Liver (tissue), 9 donors: ENCODE data around the gene TFB1M. TPM values are rescaled to one million over a fixed set of nuclear protein-coding genes. Genes with fewer than 3 reads are reported as not detected.

Experiments
- DNase-seq: peaks from one replicate; pipeline ENCODE4 v3.0.0-alpha.2; 2017; ENCODE audit warnings: low spot score
- H3K27ac ChIP-seq, 2 donors: one replicate each; pipeline ENCODE4 v1.7.0; 2013; ENCODE audit warnings: inconsistent platforms in 2 of 2, low read length in 2 of 2, control low read depth in 1 of 2, low read depth in 1 of 2, mild to moderate bottlenecking in 1 of 2
- H3K27me3 ChIP-seq, 4 donors: one replicate each; pipeline versions ENCODE4 v1.6.1 to v1.7.0; 2013; ENCODE audit warnings: low read length in 3 of 4, inconsistent platforms in 1 of 4, mild to moderate bottlenecking in 1 of 4, moderate library complexity in 1 of 4; ENCODE audit not compliant: control insufficient read depth in 4 of 4, insufficient read depth in 4 of 4
- H3K36me3 ChIP-seq, 4 donors: one replicate each; pipeline versions ENCODE4 v1.6.1 to v1.7.0; 2013; ENCODE audit warnings: low read length in 3 of 4, mild to moderate bottlenecking in 3 of 4, low read depth in 1 of 4, moderate library complexity in 1 of 4; ENCODE audit not compliant: control insufficient read depth in 4 of 4, insufficient read depth in 3 of 4
- H3K4me1 ChIP-seq, 4 donors: one replicate each; pipeline versions ENCODE4 v1.6.1 to v1.7.0; 2013; ENCODE audit warnings: low read length in 3 of 4, mild to moderate bottlenecking in 3 of 4, moderate library complexity in 1 of 4; ENCODE audit not compliant: control insufficient read depth in 4 of 4, insufficient read depth in 4 of 4
- H3K4me3 ChIP-seq, 3 donors: one replicate each; pipeline versions ENCODE4 v1.6.1 to v1.7.0; 2013; ENCODE audit warnings: low read length in 3 of 3, control low read depth in 1 of 3, low read depth in 1 of 3, mild to moderate bottlenecking in 1 of 3
- H3K9ac ChIP-seq, 2 donors: one replicate each; pipeline ENCODE4 v1.7.0; 2013; ENCODE audit warnings: low read length in 2 of 2, mild to moderate bottlenecking in 2 of 2, moderate library complexity in 2 of 2, control low read depth in 1 of 2, low read depth in 1 of 2
- H3K9me3 ChIP-seq, 4 donors: one replicate each; pipeline versions ENCODE4 v1.6.1 to v1.7.0; 2013; ENCODE audit warnings: low read length in 3 of 4; ENCODE audit not compliant: control insufficient read depth in 4 of 4
- ATF3 ChIP-seq: IDR thresholded peaks from 2 replicates; pipeline ENCODE4 v1.6.1; 2016; ENCODE audit warnings: antibody characterized with exemption
- CTCF ChIP-seq: fragments of 150-350 bp; IDR thresholded peaks from 2 replicates; pipeline ENCODE4 v1.5.1; 2017; ENCODE audit warnings: improper control_type of control experiment, low read depth, low read length; ENCODE audit not compliant: missing input control
- EGR1 ChIP-seq, 2 donors: IDR thresholded peaks; 2 replicates each; pipeline ENCODE4 v1.6.1; 2016 to 2018; ENCODE audit warnings: antibody characterized with exemption in 2 of 2, low read depth in 2 of 2
- FOXA1 ChIP-seq: IDR thresholded peaks from 2 replicates; pipeline ENCODE4 v1.6.1; 2016; ENCODE audit warnings: antibody characterized with exemption
- FOXA2 ChIP-seq: IDR thresholded peaks from 2 replicates; pipeline ENCODE4 v1.6.1; 2016; ENCODE audit warnings: antibody characterized with exemption
- GABPA ChIP-seq, 2 donors: IDR thresholded peaks in 1 of 2; conservative IDR thresholded peaks in 1 of 2; 2 replicates each; pipeline ENCODE4 v1.6.1; 2016; ENCODE audit warnings: antibody characterized with exemption in 2 of 2, mild to moderate bottlenecking in 1 of 2, moderate library complexity in 1 of 2
- HNF4A ChIP-seq, 2 donors: conservative IDR thresholded peaks; 2 replicates each; pipeline ENCODE4 v1.6.1; 2016; ENCODE audit warnings: antibody characterized with exemption in 2 of 2, mild to moderate bottlenecking in 2 of 2
- HNF4G ChIP-seq: IDR thresholded peaks from 2 replicates; pipeline ENCODE4 v1.6.1; 2016; ENCODE audit warnings: antibody characterized with exemption
- JUND ChIP-seq, 2 donors: IDR thresholded peaks; 2 replicates each; pipeline ENCODE4 v1.6.1; 2016; ENCODE audit warnings: antibody characterized with exemption in 2 of 2
- MAX ChIP-seq: IDR thresholded peaks from 2 replicates; pipeline ENCODE4 v1.6.1; 2016; ENCODE audit warnings: antibody characterized with exemption
- NR2F2 ChIP-seq: IDR thresholded peaks from 2 replicates; pipeline ENCODE4 v1.6.1; 2016; ENCODE audit warnings: antibody characterized with exemption
- RAD21 ChIP-seq, 2 donors: IDR thresholded peaks; 2 replicates each; pipeline ENCODE4 v1.6.1; 2016; ENCODE audit warnings: antibody characterized with exemption in 2 of 2, mild to moderate bottlenecking in 2 of 2
- REST ChIP-seq: IDR thresholded peaks from 2 replicates; pipeline ENCODE4 v1.6.1; 2016; ENCODE audit warnings: antibody characterized with exemption, mild to moderate bottlenecking
- RXRA ChIP-seq, 2 donors: IDR thresholded peaks; 2 replicates each; pipeline ENCODE4 v1.6.1; 2017 to 2018; ENCODE audit warnings: antibody characterized with exemption in 2 of 2, mild to moderate bottlenecking in 1 of 2
- SP1 ChIP-seq: IDR thresholded peaks from 2 replicates; pipeline ENCODE4 v1.6.1; 2018; ENCODE audit warnings: antibody characterized with exemption, mild to moderate bottlenecking
- TAF1 ChIP-seq: conservative IDR thresholded peaks from 2 replicates; pipeline ENCODE4 v1.6.1; 2016; ENCODE audit warnings: antibody characterized with exemption, mild to moderate bottlenecking
- YY1 ChIP-seq: IDR thresholded peaks from 2 replicates; pipeline ENCODE4 v1.6.1; 2016; ENCODE audit warnings: antibody characterized with exemption, mild to moderate bottlenecking
- ZBTB33 ChIP-seq: IDR thresholded peaks from 2 replicates; pipeline ENCODE4 v1.6.1; 2016; ENCODE audit warnings: antibody characterized with exemption
- WGBS: extraction: QIAGEN DNeasy Blood & Tissue Kit; methylation state at CpG from one replicate; pipeline ENCODE4 v1.1.7; 2013; 5-methylcytosine and 5-hydroxymethylcytosine counted together
- polyA plus RNA-seq, 2 donors: library from polyadenylated mRNA; stranded (reverse) in 1 of 2; unstranded in 1 of 2; fragments of 200-250 nt in 1 of 2; fragments of >200 nt in 1 of 2; fragmentation: Nextera tagmentation in 1 of 2; extraction: Ambion mirVana in 1 of 2; gene quantifications; one replicate each; pipeline versions ENCODE4 v1.2.1 to v1.2.3, GENCODE V29; 2013 to 2015
- total RNA-seq, 2 donors: library from RNA; depleted of rRNA; stranded (reverse); fragments of >200 nt; gene quantifications; one replicate each; pipeline ENCODE4 v1.2.3, GENCODE V29; 2014
- donor health status: healthy.
- donor health status: healthy.
- donor health status: healthy.
- donor health status: healthy.
- donor health status: healthy.

TFB1M gene
- total and polyA plus RNA-seq, 4 donors: 9.2 to 17.0 (median 12.6) TPM

- WGBS: 78% methylated on average over 3 of the region's 3 CpGs
Measured at GRCh38 chr6:155260686-155261085, 53.6 kb downstream of the TFB1M start.

More at GRCh38 chr6:155260686-155261085, 53.6 kb downstream of the TFB1M start:
- Histone ChIP-seq H3K9me3 (no peaks in the 10 kb centered on the region), H3K9ac (no peak overlapping the region), H3K4me3 (no peak overlapping the region), H3K27me3 (no peaks in the 10 kb centered on the region), H3K36me3 (peaks cover 8 to 49% (median 31%) of the 10 kb centered on the region in 4 donors), H3K27ac (no peak overlapping the region), H3K4me1 (no peaks in the 10 kb centered on the region)
- no peak for DNase-seq
- TF ChIP-seq TAF1 (no peak), HNF4G (no peak), NR2F2 (no peak), SP1 (no peak), HNF4A (conservative IDR thresholded peaks at IDR 0.05) (no peak), EGR1 (IDR thresholded peaks at IDR 0.05; ENCODE audit: low read depth in 2 of 2) (no peak), RXRA (IDR thresholded peaks at IDR 0.05) (no peak), ATF3 (no peak), JUND (IDR thresholded peaks at IDR 0.05) (no peak), FOXA2 (no peak), CTCF (no peak), REST (no peak), YY1 (no peak), GABPA (IDR thresholded peaks at IDR 0.05 in 1 of 2, conservative IDR thresholded peaks at IDR 0.05 in 1 of 2) (no peak), RAD21 (IDR thresholded peaks at IDR 0.05) (no peak), ZBTB33 (no peak), FOXA1 (no peak), MAX (no peak)
